Panc1 (cell line): Measurements from ENCODE around the gene UBL7. TPM values are rescaled to one million over a fixed set of nuclear protein-coding genes. Genes with fewer than 3 reads are reported as not detected.

Experiments used
- ATAC-seq: fragments of 200-7000 bp; cut with Tn5 transposase; 2 replicates; pipeline ENCODE4 v1.9.1; 2020; ENCODE audit warnings: mild to moderate bottlenecking, moderate library complexity
- BruUV-seq: library from RNA; stranded (reverse); fragments of 400-500 nt; replicated peaks from 2 replicates; lab custom pipeline; 2021; lab: Mats Ljungman, UMichigan
- CTCF ChIA-PET: fragments of 300-600 bp; sonication (Branson Sonifier 250); formaldehyde crosslinking; loops from one replicate; lab custom pipeline; 2022; ENCODE audit warnings: antibody characterized with exemption; lab: Charles Lee
- POLR2A ChIA-PET: fragments of 300-600 bp; sonication (Branson Sonifier 250); formaldehyde crosslinking; loops from one replicate; lab custom pipeline; 2022; ENCODE audit warnings: antibody characterized with exemption; lab: Charles Lee
- DNase-seq: peaks from one replicate; pipeline ENCODE4 v3.0.0-alpha.2; 2010; ENCODE audit warnings: low read depth, low spot score
- H3K27ac ChIP-seq: 2 replicates; pipeline ENCODE4 v1.5.1; 2011; ENCODE audit warnings: mild to moderate bottlenecking, low read length, inconsistent platforms
- H3K27me3 ChIP-seq: fragments of 200-500 bp; sonication (Bioruptor generic); 2 replicates; pipeline ENCODE4 v1.6.0; 2014; ENCODE audit warnings: low read length, inconsistent platforms; ENCODE audit not compliant: control insufficient read depth, insufficient read depth
- H3K36me3 ChIP-seq: fragments of 200-500 bp; sonication (Bioruptor generic); 2 replicates; pipeline ENCODE4 v1.5.1; 2014; ENCODE audit warnings: inconsistent platforms, mild to moderate bottlenecking, low read length, moderate library complexity; ENCODE audit not compliant: control insufficient read depth, insufficient read depth
- H3K4me1 ChIP-seq: 2 replicates; pipeline ENCODE4 v1.5.1; 2011; ENCODE audit warnings: inconsistent platforms, mild to moderate bottlenecking, low read length, moderate library complexity; ENCODE audit not compliant: control insufficient read depth, insufficient read depth
- H3K4me3 ChIP-seq, 2 experiments: 2 replicates each; pipeline ENCODE4 v1.5.1; 2011 to 2012; ENCODE audit warnings: low read depth in 2 of 2, low read length in 2 of 2, mild to moderate bottlenecking in 2 of 2, inconsistent platforms in 1 of 2, moderate library complexity in 1 of 2
- H3K9me3 ChIP-seq: fragments of 200-500 bp; sonication (Bioruptor generic); 2 replicates; pipeline ENCODE4 v1.5.1; 2014; ENCODE audit warnings: low read depth, mild to moderate bottlenecking, inconsistent platforms, low read length, moderate library complexity; ENCODE audit not compliant: control insufficient read depth, insufficient read depth
- POLR2AphosphoS5 ChIP-seq: IDR thresholded peaks from 2 replicates; pipeline ENCODE4 v1.6.1; 2012; ENCODE audit warnings: mild to moderate bottlenecking, low read depth, low read length, moderate library complexity
- REST ChIP-seq, 2 experiments: IDR thresholded peaks; 2 replicates each; pipeline ENCODE4 v1.6.1; 2011 to 2012; ENCODE audit warnings: low read depth in 2 of 2, control low read depth in 1 of 2, low read length in 1 of 2, mild to moderate bottlenecking in 1 of 2, moderate library complexity in 1 of 2; ENCODE audit not compliant: insufficient read depth in 1 of 2
- SIN3A ChIP-seq: IDR thresholded peaks from 2 replicates; pipeline ENCODE4 v1.6.1; 2012; ENCODE audit warnings: low read depth, mild to moderate bottlenecking, low read length, moderate library complexity, borderline replicate concordance; ENCODE audit not compliant: insufficient read depth
- TCF7L2 ChIP-seq: IDR thresholded peaks from 2 replicates; pipeline ENCODE4 v1.6.1; 2011; ENCODE audit warnings: mild to moderate bottlenecking, low read depth, low read length, inconsistent platforms
- in situ Hi-C: cut with HindIII; loops from 2 replicates; pipeline ENCODE4 v1.10.0; 2016; ENCODE audit warnings: low sequenced_read_pairs, low pct_unique_long_range_greater_than_20kb
- intact Hi-C: fragments of 100-400 bp; cut with micrococcal nuclease; formaldehyde crosslinking; loops from one replicate; pipeline ENCODE4 v1.10.0; 2022; ENCODE audit not compliant: unreplicated experiment
- total RNA-seq: library from RNA; stranded (reverse); gene quantifications from one replicate; pipeline ENCODE4 v1.2.1, GENCODE V29; 2021; ENCODE audit not compliant: unreplicated experiment
- TF ChIP-seq, protein P1 (sequence below): fragments of 450-650 bp; IDR thresholded peaks from 2 replicates; pipeline ENCODE4 v1.5.1; 2017; ENCODE audit warnings: mild to moderate bottlenecking

UBL7 gene
- total RNA-seq, 1 experiment from 2014 or later = 68.5 TPM

GRCh38 chr15:74417670-74418069 lies 43.3 kb downstream of the UBL7 start:
- ChIA-PET CTCF (no interaction called here), POLR2A (no interaction called here)
- Histone ChIP-seq H3K4me1 (peaks cover 31% of the 10 kb centered on the region), H3K4me3 (no peak overlapping the region), H3K27me3 (no peaks in the 10 kb centered on the region), H3K27ac (no peak overlapping the region), H3K36me3 (no peaks in the 10 kb centered on the region), H3K9me3 (no peaks in the 10 kb centered on the region)
- no peak for TF ChIP-seq SIN3A
- TF ChIP-seq, protein P1, sequence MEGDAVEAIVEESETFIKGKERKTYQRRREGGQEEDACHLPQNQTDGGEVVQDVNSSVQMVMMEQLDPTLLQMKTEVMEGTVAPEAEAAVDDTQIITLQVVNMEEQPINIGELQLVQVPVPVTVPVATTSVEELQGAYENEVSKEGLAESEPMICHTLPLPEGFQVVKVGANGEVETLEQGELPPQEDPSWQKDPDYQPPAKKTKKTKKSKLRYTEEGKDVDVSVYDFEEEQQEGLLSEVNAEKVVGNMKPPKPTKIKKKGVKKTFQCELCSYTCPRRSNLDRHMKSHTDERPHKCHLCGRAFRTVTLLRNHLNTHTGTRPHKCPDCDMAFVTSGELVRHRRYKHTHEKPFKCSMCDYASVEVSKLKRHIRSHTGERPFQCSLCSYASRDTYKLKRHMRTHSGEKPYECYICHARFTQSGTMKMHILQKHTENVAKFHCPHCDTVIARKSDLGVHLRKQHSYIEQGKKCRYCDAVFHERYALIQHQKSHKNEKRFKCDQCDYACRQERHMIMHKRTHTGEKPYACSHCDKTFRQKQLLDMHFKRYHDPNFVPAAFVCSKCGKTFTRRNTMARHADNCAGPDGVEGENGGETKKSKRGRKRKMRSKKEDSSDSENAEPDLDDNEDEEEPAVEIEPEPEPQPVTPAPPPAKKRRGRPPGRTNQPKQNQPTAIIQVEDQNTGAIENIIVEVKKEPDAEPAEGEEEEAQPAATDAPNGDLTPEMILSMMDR = no peak
- intact Hi-C loops = no loop called here
- DNase-seq (no peak), ATAC-seq (no peak)
- no TSS peak for BruUV-seq
- in situ Hi-C loops = no loop called here

DNA sequence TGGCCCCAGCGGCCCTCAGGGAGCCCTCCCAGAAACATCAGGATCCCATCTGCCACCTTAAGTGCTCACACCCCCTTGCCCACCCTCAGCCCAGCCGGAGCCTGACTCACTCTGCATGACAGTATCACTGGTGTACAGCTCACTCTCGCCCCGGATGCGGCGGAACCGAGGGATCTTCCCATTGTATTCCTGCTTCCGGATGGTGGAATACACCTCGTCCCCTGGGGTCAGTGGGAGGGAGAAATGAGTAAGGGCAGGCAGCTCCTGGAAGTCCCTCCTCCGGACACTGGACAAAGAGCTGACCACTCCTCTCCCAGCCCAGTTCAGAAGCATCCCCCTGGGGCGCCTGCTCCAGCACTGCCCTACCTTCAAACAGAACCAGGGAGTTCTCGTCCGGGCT lies 43.7 kb downstream of the UBL7 start:
- in situ Hi-C loops = no loop called here
- Histone ChIP-seq H3K4me3 (no peak overlapping the region), H3K27ac (no peak overlapping the region), H3K36me3 (no peaks in the 10 kb centered on the region), H3K27me3 (no peaks in the 10 kb centered on the region), H3K4me1 (peaks cover 27% of the 10 kb centered on the region), H3K9me3 (no peaks in the 10 kb centered on the region)
- DNase-seq (no peak), ATAC-seq (no peak)
- POLR2A ChIA-PET = no interaction called here
- no TSS peak for BruUV-seq
- intact Hi-C loops = no loop called here
- CTCF ChIA-PET = no interaction called here
- no peak for TF ChIP-seq TCF7L2
- no peak for TF ChIP-seq POLR2AphosphoS5
- TF ChIP-seq SIN3A = no peak
- no peak for TF ChIP-seq REST (IDR thresholded peaks at IDR 0.05; ENCODE audit: insufficient read depth in 1 of 2, low read depth in 2 of 2, low read length in 1 of 2)
- TF ChIP-seq, protein P1 = no peak
